AG08395 (cell line): ENCODE measurements around the gene SOX6.
"Not testable (repeated sequence)": the region's sequence is repeated elsewhere in the genome, so short reads cannot be mapped to it uniquely, and the experiment has no call there.

Experiments
- DNase-seq: peaks from one replicate; pipeline ENCODE4 v3.0.0; 2012; ENCODE audit warnings: mixed read lengths, low spot score

The SOX6 gene

DNA sequence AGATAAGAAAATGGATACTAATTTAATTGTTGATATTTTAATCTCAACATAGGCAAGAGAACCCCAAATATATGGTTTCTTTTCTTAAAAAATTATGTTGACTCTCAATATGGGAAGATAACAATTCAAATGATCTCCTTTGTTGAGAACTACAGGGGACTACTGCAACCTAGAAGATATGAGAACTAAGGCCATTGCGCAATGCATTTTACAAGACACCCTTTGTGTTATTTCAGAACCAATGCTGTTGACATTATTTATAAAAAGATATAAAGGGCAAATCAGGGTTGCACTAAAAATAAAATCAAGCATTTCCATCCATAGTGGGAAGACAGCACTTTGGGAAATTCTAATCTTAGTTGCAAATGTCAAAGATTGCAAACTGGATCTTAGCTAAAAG, 322.3 kb downstream of the SOX6 start:
- no peak for DNase-seq

- no peak for DNase-seq
These were observed 323.4 kb downstream of the SOX6 start for GRCh38 chr11:16032974-16033373.

GRCh38 chr11:16031210-16031609, 325.1 kb downstream of the SOX6 start:
- DNase-seq = no peak

DNA sequence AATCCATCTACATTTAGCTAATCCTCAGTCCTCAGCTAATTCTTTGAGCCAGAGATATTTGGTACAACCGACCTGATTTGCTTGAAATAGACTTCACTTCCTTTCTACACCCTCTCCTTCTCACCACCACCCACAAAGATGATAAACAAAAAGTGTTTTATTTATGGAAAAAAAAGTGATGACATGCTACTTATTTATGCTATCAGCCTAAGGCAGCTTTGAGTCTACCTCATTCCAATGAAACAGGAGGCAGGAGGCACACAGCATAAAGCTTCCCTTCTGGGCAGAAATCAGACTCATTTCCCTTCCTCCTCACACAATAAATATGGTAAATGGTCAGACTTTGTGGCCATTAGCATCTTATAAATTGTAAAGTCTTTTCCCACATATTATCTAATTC, 325.7 kb downstream of the SOX6 start:
- no peak for DNase-seq

DNA sequence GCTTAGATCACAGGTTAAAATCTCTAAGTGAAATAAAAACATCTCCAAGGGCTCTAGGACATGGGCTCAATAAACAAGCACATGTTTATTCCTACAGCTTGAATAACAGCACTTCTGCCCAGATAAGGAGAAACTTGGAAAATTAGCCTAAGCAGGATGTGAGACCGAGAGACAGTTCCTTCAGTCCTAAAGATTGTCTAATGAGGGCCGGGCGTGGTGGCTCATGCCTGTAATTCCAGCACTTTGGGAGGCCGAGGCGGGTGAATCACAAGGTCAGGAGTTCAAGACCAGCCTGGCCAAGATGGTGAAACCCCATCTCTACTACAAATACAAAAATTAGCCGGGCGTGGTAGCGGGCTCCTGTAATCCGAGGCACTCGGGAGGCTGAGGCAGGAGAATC, 327.2 kb downstream of the SOX6 start:
- DNase-seq = not testable (repeated sequence)

GRCh38 chr11:16028419-16028818, 327.9 kb downstream of the SOX6 start:
- DNase-seq = no peak

GRCh38 chr11:16027621-16028020, 328.7 kb downstream of the SOX6 start:
- no peak for DNase-seq

DNA sequence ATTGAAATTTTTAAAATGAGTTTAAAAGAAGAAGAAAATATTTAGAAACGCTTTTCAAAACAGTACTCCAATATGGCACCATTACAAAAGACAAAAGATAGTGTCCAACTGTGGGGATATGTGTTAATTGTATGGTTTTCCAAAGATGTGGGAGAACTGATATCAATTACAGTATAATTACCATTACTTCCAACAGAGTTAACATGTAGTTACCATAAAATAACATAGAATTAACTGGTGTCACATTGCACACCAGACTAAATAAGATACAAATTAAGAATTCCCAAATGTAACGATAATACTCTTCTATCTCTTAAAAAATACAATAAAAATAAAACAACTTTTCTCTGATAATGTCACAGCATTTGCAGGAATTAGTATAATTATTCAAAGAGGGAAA, 329.5 kb downstream of the SOX6 start:
- DNase-seq = no peak

GRCh38 chr11:16018931-16019330, 337.4 kb downstream of the SOX6 start:
- no peak for DNase-seq

DNA sequence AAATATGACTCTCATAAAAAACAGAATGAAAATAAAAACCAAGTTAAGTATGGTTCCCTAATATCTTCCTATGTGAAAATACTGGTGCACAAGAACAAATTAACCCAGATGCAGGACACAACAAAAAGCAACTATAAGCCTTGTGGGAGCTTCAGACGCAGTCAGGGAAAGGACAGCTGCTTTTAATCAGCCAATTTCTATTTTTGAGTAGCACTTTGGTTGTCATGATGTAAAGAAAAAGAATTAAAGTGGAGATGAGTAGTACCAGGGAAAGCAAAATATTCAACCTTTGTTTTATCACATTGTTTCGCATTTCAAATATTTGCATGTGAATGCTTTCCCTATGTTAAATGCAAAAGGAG, 339.9 kb downstream of the SOX6 start:
- DNase-seq = no peak

DNA sequence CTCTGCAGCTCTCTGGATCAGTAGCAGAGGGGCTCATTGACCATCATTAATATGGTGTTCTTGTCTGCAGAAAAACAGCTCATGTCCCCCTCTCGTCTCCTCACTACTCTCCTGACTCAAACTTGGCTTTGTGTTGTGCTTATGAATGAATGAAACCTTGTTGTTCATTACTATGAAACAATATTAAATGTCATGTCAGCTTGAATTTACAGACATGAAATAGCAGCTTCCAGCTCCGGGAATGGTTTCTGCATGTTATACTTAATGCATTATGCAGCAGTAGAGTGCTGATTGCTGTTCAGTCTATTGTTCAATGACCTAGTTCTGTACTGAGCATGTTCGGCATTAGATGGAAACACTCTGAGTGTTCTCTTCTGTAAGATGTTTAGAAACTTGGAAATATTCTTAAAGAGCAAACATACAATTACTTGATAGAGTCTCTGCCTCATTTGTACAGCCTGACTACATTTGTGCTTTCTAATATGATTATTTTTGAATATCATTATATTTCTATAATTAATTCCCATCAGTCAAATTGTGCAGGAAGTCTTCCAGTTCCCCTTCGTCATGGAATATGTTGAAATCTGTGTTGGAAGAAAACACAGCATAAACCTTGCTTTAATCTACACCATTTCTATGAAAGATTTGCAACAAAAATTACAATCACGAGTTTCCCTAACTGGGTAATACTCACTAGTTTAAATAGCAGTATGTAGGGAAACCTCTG, 340.4 kb downstream of the SOX6 start:
- no peak for DNase-seq

GRCh38 chr11:16013649-16014275, 342.6 kb downstream of the SOX6 start:
- no peak for DNase-seq

DNA sequence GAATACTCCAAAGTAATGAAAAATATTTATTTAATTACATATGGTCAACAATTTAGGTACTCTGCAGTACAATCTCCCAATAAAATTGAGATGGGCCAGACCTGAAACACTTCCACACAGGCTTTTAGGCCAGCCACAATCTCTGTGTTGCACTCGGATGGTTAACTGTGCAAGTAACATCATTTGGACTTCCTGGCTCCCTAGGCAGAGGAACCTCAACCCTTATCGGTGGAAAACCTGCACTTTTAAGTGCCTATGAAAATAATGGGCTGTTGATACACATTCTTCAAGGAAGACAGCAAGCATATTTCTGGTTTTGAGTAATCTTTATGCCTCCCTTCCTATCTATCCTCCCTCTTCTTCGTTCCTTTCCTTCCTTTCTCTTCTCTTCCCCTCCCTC, 343.1 kb downstream of the SOX6 start:
- no peak for DNase-seq

GRCh38 chr11:16012125-16012751, 344.1 kb downstream of the SOX6 start:
- no peak for DNase-seq

- DNase-seq = no peak
These were observed 344.9 kb downstream of the SOX6 start for GRCh38 chr11:16011396-16011795.

GRCh38 chr11:16009021-16009420, 347.3 kb downstream of the SOX6 start:
- no peak for DNase-seq

DNA sequence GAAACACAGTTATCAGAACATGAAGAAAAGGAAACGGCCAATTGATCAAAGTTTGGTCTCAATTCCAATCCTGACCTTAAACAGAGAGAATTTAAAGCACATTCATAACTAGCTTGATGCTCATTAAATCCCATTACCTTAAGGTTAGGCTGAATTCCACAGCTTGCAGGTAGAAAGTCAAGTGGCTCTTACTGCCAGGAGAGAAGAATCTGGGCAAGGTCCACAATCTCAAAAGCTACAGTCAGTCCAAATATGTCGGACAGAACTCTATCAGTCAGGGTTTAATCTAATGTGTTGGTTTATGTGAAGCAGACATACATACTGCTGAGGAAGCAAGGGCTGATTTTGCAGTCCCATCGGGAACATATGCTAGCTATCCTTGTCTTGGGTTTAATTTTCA, 348.8 kb downstream of the SOX6 start:
- no peak for DNase-seq

GRCh38 chr11:16002942-16003341, 353.4 kb downstream of the SOX6 start:
- DNase-seq = no peak

DNA sequence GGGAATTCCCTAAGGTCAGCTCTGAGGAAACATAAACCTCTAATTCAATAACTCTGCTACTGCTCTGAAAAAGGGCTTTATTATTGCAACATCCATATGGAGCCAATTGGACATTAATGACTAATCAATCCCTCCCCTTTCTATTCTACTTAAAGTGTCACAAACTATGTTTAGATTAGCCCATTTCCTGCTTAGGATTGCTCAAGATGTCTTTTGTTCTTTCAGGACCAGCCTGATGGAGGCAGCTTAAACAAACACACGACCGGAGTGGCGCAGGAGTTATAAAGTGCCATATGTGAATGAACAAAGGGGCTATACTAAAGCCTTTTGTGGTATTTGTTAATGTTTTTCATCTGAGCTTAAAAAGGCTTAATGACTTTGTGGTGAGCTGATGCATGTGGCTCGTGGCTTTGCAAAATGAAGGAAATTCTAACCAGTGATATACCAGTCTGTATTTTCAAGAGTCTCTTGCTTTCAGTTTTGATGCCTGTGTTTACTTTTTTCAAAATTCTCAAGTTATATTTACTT, 354.4 kb downstream of the SOX6 start:
- peak; percentile 69 for DNase-seq

DNA sequence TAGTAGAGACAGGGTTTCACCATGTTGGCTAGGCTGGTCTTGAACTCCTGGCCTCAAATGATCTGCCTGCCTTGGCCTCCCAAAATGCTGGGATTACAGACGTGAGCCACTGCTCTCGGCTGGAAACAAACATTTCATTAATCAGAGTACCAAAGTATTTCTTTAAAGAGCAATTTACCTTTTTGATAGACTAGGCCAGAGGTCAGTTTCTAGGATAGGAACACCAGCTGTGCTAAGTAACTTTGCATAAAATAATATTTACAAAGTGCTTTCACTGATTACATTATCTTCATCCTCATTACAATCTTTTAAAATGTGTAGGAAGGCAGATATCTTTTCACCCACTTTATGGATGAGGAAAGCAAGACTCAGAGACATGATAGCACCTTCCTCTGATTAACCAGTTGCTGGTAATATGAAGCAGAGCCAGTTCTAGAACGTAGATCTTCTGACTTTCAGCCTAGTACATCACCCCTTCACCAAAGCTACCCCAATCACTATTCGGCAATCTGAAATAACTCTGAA, 355.2 kb downstream of the SOX6 start:
- no peak for DNase-seq

DNA sequence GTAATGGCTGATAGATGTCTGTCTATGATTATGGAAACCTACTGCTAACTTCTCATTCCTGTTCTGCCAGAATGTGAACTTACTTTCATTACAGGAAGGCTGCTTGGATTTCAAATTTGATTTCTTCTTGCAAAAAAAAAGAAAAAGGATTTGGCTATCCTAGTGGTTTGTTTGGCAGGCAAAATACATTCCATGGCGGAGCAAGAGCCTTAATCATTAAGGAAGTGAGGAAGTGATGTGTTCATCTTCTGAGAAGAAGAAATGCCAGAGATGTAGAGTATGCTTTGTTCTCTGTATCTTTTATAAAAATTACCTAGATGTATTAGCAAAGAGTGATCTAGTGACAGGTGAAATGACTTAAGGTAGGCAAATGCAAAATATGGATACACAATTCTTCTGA, 356.3 kb downstream of the SOX6 start:
- DNase-seq = peak; percentile 55

DNA sequence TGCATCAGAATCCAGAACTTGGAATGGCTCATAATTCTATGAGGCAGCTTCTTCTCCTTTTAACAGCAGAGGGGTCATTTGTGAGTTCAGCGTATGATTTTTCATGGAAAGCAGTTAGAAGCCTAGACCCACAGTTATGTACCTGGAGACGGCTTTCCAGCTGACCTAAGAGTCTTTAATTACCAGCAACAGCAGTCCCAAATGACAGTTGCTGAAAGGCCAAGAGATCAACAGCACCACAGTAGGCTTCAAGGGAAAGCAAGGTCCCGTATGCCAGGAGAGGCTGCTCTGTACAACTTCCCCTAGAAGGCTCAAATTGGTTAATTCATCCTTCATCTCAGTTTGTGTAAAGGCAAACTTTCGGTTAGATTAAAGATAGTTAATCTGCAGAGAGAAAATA, 363.0 kb downstream of the SOX6 start:
- DNase-seq = no peak

DNA sequence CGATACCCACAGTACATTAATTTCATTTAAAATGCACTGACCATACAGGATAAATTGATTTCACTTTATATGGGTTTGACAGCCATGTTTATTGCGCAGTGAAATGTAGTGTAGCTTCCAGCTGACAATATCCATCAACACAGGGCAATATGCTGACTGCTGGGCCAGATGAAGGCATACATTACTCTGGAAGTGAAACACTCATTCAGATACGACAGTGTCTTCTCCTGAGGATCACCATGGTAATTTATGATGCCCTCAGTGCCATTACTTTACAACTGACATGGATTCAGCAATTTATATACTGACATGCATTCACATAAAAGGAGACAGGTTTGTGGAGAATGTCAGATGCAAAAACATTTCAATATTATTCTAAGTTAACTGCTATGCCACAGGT, 365.1 kb downstream of the SOX6 start:
- no peak for DNase-seq
